Measurements from ENCODE around the gene HTR2B.

DNA sequence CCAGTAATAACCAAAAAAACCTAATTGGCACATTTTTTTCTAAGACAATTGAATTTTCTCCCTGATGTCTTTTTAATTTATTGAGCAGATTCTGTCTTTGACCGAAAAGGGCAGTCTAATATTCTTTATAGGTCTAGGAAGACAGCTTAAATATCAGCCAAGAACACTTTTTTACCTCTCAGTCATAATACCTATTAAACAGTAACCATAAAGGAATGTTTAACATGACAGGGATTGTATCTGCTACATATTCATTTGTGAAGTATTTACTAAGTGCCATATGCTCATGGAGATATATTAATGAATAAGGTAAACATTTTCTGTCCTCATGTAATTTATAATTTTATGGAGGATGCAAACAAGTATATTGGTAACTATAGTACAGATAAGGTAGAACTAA is 3.1 kb upstream of the HTR2B start:
- TF ChIP-seq SMC3 (IDR thresholded peaks at IDR 0.05; ENCODE audit: low read length), result no peak
- no peak for TF ChIP-seq RAD51 (IDR thresholded peaks at IDR 0.05; ENCODE audit: borderline replicate concordance)
- TF ChIP-seq, protein P1, sequence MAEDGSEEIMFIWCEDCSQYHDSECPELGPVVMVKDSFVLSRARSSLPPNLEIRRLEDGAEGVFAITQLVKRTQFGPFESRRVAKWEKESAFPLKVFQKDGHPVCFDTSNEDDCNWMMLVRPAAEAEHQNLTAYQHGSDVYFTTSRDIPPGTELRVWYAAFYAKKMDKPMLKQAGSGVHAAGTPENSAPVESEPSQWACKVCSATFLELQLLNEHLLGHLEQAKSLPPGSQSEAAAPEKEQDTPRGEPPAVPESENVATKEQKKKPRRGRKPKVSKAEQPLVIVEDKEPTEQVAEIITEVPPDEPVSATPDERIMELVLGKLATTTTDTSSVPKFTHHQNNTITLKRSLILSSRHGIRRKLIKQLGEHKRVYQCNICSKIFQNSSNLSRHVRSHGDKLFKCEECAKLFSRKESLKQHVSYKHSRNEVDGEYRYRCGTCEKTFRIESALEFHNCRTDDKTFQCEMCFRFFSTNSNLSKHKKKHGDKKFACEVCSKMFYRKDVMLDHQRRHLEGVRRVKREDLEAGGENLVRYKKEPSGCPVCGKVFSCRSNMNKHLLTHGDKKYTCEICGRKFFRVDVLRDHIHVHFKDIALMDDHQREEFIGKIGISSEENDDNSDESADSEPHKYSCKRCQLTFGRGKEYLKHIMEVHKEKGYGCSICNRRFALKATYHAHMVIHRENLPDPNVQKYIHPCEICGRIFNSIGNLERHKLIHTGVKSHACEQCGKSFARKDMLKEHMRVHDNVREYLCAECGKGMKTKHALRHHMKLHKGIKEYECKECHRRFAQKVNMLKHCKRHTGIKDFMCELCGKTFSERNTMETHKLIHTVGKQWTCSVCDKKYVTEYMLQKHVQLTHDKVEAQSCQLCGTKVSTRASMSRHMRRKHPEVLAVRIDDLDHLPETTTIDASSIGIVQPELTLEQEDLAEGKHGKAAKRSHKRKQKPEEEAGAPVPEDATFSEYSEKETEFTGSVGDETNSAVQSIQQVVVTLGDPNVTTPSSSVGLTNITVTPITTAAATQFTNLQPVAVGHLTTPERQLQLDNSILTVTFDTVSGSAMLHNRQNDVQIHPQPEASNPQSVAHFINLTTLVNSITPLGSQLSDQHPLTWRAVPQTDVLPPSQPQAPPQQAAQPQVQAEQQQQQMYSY (CRISPR knock-in tag; IDR thresholded peaks at IDR 0.05), result no peak

All from HepG2 (cell line).